HPDE6-E6E7 (cell line): ENCODE data around the gene OR10H4.
"Not testable (repeated sequence)": the region's sequence is repeated elsewhere in the genome, so short reads cannot be mapped to it uniquely, and the experiment has no call there.

Experiments used
- DNase-seq: peaks from one replicate; pipeline ENCODE4 v3.0.0; 2011; ENCODE audit warnings: missing footprints; ENCODE audit errors: extremely low spot score

Gene OR10H4

GRCh38 chr19:15948223-15949058, at the start of gene OR10H4:
Gene OR10H4 (plus strand): TSS chr19:15949008. CDS start chr19:15949008, 0 bp downstream.
- no peak for DNase-seq

- DNase-seq = not testable (repeated sequence)
Measured at GRCh38 chr19:15899561-15899960, 49.2 kb upstream of the OR10H4 start.

GRCh38 chr19:15900032-15900431, 48.8 kb upstream of the OR10H4 start:
- DNase-seq = not testable (repeated sequence)

- DNase-seq = no peak
Measured at GRCh38 chr19:15900504-15900903, 48.3 kb upstream of the OR10H4 start.

- DNase-seq = no peak
Measured at GRCh38 chr19:15902254-15902653, 46.6 kb upstream of the OR10H4 start.

GRCh38 chr19:15902898-15903297, 45.9 kb upstream of the OR10H4 start:
- DNase-seq = not testable (repeated sequence)

GRCh38 chr19:15905026-15905425, 43.8 kb upstream of the OR10H4 start:
- DNase-seq = no peak

GRCh38 chr19:15911599-15912235, 37.1 kb upstream of the OR10H4 start:
- no peak for DNase-seq

GRCh38 chr19:15913384-15913783, 35.4 kb upstream of the OR10H4 start:
- no peak for DNase-seq

- no peak for DNase-seq
Measured at GRCh38 chr19:15913830-15914229, 35.0 kb upstream of the OR10H4 start.

- no peak for DNase-seq
Measured at GRCh38 chr19:15915109-15915508, 33.7 kb upstream of the OR10H4 start.

GRCh38 chr19:15919243-15919642, 29.6 kb upstream of the OR10H4 start:
- DNase-seq = no peak

- no peak for DNase-seq
Measured at GRCh38 chr19:15922021-15922420, 26.8 kb upstream of the OR10H4 start.

- DNase-seq = no peak
Measured at GRCh38 chr19:15923702-15924101, 25.1 kb upstream of the OR10H4 start.

GRCh38 chr19:15926484-15926883, 22.3 kb upstream of the OR10H4 start:
- no peak for DNase-seq

GRCh38 chr19:15928321-15928720, 20.5 kb upstream of the OR10H4 start:
- DNase-seq = no peak

GRCh38 chr19:15933761-15934331, 15.0 kb upstream of the OR10H4 start:
- DNase-seq = not testable (repeated sequence)

- peak; percentile 88 for DNase-seq
Measured at GRCh38 chr19:15934332-15935078, 14.3 kb upstream of the OR10H4 start, which contains the start of gene CYP4F11. Gene CYP4F11 (minus strand): TSS chr19:15934529. CDS start chr19:15934408, 121 bp downstream.

GRCh38 chr19:15935167-15935702, 13.6 kb upstream of the OR10H4 start:
- DNase-seq = peak; percentile 28

- no peak for DNase-seq
Measured at GRCh38 chr19:15936173-15936572, 12.6 kb upstream of the OR10H4 start.

GRCh38 chr19:15936950-15937349, 11.9 kb upstream of the OR10H4 start:
- no peak for DNase-seq

- DNase-seq = no peak
Measured at GRCh38 chr19:15937771-15938170, 11.0 kb upstream of the OR10H4 start.
